WERI-Rb-1 (cell line): Measurements from ENCODE around the gene ATF7.
A peak's percentile ranks its signal among the peaks of the same experiment; 100 is the strongest.

Source experiments
- DNase-seq: peaks from one replicate; pipeline ENCODE4 v3.0.0-alpha.2; 2020
- H3K27ac ChIP-seq: fragments of 250-450 bp; sonication (Bioruptor Pico); 2 replicates; pipeline ENCODE4 v1.5.1; 2020; ENCODE audit warnings: mild to moderate bottlenecking, moderate library complexity
- H3K27me3 ChIP-seq: fragments of 250-450 bp; sonication (Bioruptor Pico); 2 replicates; pipeline ENCODE4 v1.5.1; 2021; ENCODE audit warnings: mild to moderate bottlenecking, low read depth, moderate library complexity; ENCODE audit not compliant: insufficient read depth, severe bottlenecking
- H3K36me3 ChIP-seq: fragments of 250-450 bp; sonication (Bioruptor Pico); 2 replicates; pipeline ENCODE4 v1.5.1; 2020; ENCODE audit warnings: mild to moderate bottlenecking, moderate library complexity
- H3K4me3 ChIP-seq: 2 replicates; pipeline ENCODE4 v1.5.1; 2011; ENCODE audit warnings: low read depth, mild to moderate bottlenecking, control low read depth, low read length
- H3K9me3 ChIP-seq: fragments of 250-450 bp; sonication (Bioruptor Pico); 2 replicates; pipeline ENCODE4 v1.5.1; 2021; ENCODE audit warnings: mild to moderate bottlenecking, moderate library complexity; ENCODE audit not compliant: severe bottlenecking
- TF ChIP-seq, protein P1 (sequence below): IDR thresholded peaks from 2 replicates; pipeline ENCODE4 v1.5.1; 2011; ENCODE audit warnings: low read depth, mild to moderate bottlenecking, control low read depth, inconsistent platforms, low read length

Gene ATF7

DNA sequence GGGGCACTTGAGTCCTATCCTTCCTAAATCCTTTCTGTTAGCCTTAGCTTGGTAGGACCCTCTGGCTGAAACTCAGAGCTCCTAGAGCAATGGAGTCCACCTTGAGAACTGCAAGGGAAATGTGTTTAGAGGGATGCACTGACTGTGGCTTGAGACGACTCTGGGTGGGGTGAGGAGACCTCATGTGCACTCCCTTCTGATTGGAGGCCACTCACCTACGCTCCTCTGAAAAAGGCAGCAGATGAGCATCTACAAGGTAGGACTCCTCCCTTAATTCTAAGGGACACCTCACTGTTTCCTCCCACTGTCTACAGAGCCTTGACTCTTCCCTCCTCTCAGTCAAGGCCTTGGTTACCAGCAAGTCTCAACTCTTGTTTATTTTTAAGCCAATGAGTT is 127.9 kb downstream of the ATF7 start:
- no peaks in the 10 kb centered on the region for H3K9me3 ChIP-seq
- no peak overlapping the region for H3K27ac ChIP-seq
- no peak for DNase-seq
- no peak overlapping the region for H3K4me3 ChIP-seq
- TF ChIP-seq, protein P1, sequence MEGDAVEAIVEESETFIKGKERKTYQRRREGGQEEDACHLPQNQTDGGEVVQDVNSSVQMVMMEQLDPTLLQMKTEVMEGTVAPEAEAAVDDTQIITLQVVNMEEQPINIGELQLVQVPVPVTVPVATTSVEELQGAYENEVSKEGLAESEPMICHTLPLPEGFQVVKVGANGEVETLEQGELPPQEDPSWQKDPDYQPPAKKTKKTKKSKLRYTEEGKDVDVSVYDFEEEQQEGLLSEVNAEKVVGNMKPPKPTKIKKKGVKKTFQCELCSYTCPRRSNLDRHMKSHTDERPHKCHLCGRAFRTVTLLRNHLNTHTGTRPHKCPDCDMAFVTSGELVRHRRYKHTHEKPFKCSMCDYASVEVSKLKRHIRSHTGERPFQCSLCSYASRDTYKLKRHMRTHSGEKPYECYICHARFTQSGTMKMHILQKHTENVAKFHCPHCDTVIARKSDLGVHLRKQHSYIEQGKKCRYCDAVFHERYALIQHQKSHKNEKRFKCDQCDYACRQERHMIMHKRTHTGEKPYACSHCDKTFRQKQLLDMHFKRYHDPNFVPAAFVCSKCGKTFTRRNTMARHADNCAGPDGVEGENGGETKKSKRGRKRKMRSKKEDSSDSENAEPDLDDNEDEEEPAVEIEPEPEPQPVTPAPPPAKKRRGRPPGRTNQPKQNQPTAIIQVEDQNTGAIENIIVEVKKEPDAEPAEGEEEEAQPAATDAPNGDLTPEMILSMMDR: no peak
- H3K36me3 ChIP-seq: peaks cover 7% of the 10 kb centered on the region
- no peaks in the 10 kb centered on the region for H3K27me3 ChIP-seq

DNA sequence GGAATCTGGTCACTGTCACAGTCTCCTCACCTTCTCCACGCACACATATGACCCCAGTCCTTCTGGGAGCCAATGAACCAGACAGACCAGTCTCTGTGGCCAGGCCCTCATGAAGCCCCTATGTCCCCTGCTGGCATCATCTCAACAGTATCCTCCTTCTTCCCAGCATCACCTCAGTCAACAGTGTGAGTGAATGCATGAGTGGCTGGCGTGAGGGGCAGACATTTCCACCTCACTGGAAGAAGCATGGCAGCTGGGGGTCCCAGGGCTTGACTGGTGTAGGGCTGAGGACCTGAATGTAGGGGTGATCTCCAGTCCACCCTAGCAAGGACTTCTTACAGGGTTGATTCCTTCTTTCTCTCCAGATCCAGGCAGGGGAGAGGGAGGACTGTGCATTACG is 128.7 kb downstream of the ATF7 start:
- no peaks in the 10 kb centered on the region for H3K9me3 ChIP-seq
- TF ChIP-seq, protein P1: no peak
- DNase-seq: no peak
- H3K4me3 ChIP-seq: no peak overlapping the region
- no peaks in the 10 kb centered on the region for H3K27me3 ChIP-seq
- H3K36me3 ChIP-seq: no peaks in the 10 kb centered on the region
- H3K27ac ChIP-seq: no peak overlapping the region

DNA sequence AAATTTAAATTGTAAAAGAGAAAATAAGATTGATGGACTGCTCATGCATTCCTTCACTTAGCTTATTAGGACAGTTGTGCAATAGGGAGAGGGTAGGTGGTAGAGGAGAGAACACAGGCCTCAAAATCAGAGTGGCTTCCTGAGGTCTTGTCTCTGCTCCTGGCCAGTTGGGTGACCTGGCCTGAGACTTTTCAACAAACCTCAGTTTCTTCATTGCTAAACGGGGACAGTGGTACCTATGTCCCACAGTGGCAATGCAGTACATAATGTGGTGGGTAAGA is 129.5 kb downstream of the ATF7 start:
- Histone ChIP-seq H3K27me3 (no peaks in the 10 kb centered on the region), H3K36me3 (no peaks in the 10 kb centered on the region), H3K4me3 (no peak overlapping the region), H3K9me3 (no peaks in the 10 kb centered on the region), H3K27ac (no peak overlapping the region)
- DNase-seq: no peak
- TF ChIP-seq, protein P1: no peak

DNA sequence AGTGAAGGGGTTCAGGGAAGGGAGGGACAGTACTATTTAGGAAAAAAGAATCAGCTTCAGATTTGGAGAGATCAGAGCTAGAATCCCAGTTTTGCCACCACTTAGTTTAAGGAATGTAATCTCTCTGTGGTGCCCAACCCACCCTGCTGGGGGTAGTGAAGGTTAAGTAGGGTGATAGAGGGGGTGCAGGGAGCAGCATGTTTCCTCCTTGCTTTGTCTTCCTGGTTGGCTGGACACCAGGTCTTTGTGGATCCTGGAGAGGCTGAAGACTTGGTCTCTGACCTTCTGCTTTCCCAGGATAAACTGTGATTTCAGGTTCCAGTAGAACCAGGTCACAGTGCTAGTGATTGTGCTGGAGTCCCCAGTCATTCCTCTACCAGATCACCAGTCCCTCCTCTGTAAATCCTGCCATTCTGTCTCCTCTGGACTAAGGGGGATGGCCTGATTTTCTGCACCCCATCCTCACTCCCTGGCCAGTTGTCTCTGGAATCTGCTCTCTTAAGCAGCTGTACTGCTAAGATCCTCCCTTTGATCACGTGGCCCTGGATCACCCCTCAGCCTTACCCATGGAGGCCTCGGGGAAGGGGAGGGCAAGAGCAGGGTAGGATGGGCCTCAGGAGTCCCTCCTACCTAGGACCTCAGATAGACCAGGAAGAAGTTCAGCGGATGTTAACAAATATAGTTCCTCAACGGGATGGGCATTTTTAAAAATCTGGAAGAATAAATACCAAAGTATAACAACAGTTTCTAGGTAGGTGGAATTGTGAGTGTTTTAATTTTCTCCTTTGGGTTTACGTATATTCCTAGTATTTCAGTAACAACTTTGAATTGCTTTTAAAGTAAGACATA is 130.1 kb downstream of the ATF7 start:
- Histone ChIP-seq H3K9me3 (no peaks in the 10 kb centered on the region), H3K36me3 (no peaks in the 10 kb centered on the region), H3K4me3 (no peak overlapping the region), H3K27ac (peak overlapping the region; percentile 48), H3K27me3 (no peaks in the 10 kb centered on the region)
- TF ChIP-seq, protein P1: no peak
- DNase-seq: peak; percentile 85

DNA sequence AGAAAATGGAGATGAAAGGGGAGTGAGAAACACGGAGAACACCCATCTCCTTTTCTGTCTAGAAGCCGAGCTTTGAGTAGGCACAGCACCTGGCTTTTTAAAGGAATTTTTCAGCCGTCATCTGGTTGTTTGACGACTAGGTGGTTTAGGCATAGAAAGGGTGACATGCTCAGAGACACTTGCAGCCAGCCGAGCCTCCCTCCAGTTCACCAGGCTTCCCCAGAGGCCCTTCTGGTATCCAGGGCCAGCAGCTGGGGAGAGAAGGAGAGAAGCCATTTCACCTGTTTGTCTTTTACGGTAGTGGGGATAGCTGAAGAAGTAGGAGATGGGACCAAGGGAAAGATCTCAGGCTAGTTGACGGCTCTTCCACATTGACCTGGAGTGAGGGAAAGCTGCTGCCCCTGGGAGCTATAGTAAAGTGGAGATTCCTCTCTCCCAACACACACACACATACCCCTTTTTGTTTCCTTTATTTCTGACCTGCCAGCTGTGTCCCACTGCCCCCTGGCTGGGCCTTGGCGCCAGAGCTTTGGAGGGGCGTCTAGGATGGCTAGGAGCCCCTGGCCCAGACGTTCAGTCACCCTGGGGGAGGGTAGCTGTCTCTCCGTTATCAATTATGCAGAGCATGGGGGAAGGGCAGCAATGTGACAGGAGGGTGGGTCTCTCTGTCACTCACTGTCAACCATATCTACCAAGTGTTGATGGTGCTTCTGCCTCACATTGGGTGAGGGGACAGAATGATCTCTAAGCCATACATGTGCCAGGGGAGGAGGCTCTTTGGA is 132.4 kb downstream of the ATF7 start:
- peak overlapping the region; percentile 79 for H3K27ac ChIP-seq
- DNase-seq: no peak
- H3K9me3 ChIP-seq: no peaks in the 10 kb centered on the region
- H3K4me3 ChIP-seq: peak overlapping the region; percentile 55
- no peaks in the 10 kb centered on the region for H3K27me3 ChIP-seq
- no peaks in the 10 kb centered on the region for H3K36me3 ChIP-seq
- TF ChIP-seq, protein P1: no peak
